DND-41 (cell line): Measurements from ENCODE around the gene PWWP2B.

Experiments
- EZH2 ChIP-seq: IDR thresholded peaks from 3 replicates; pipeline ENCODE4 v1.6.1; 2012; ENCODE audit warnings: borderline replicate concordance, low read depth, mild to moderate bottlenecking, moderate library complexity, low read length, inconsistent platforms; ENCODE audit not compliant: severe bottlenecking
- TF ChIP-seq, protein P1 (sequence below): IDR thresholded peaks from 2 replicates; pipeline ENCODE4 v1.5.1; 2012; ENCODE audit warnings: borderline replicate concordance, low read length, moderate library complexity, mild to moderate bottlenecking; ENCODE audit not compliant: poor library complexity, severe bottlenecking; ENCODE audit errors: extremely low read depth

DNA sequence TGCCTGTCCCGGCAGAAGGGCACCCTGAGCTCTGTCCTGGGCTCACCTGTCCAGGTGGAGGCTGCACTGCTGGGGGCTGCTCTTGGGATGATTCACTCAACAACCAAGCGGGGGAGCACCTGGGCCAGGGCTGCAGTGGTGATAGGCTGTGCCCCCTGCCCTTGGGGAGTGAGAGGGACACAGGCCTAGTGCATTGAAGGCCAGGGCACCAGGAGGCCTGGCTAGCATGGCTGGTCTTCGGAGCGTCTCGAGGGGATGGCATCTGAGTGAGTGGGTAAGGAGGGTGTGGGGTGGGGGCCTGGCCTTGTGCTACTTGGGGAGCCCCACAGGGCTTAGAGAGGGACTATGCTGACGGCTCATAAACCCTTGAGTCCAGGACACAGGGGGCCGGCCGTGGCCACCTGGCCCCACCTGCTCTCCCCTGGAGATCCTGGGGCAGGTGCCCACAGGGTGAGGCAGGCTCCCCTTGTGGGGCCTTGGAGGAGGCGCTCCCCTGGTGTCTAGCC, 3.1 kb downstream of the PWWP2B start:
- TF ChIP-seq, protein P1, sequence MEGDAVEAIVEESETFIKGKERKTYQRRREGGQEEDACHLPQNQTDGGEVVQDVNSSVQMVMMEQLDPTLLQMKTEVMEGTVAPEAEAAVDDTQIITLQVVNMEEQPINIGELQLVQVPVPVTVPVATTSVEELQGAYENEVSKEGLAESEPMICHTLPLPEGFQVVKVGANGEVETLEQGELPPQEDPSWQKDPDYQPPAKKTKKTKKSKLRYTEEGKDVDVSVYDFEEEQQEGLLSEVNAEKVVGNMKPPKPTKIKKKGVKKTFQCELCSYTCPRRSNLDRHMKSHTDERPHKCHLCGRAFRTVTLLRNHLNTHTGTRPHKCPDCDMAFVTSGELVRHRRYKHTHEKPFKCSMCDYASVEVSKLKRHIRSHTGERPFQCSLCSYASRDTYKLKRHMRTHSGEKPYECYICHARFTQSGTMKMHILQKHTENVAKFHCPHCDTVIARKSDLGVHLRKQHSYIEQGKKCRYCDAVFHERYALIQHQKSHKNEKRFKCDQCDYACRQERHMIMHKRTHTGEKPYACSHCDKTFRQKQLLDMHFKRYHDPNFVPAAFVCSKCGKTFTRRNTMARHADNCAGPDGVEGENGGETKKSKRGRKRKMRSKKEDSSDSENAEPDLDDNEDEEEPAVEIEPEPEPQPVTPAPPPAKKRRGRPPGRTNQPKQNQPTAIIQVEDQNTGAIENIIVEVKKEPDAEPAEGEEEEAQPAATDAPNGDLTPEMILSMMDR = no peak
- no peak for TF ChIP-seq EZH2
